Smooth muscle cell (in vitro differentiated cells): ENCODE results near the gene CPNE6. TPM values are rescaled to one million over a fixed set of nuclear protein-coding genes. Genes with fewer than 3 reads are reported as not detected.

Experiments
- DNase-seq: peaks from one replicate; lab custom pipeline; 2025; ENCODE audit not compliant: unreplicated experiment; lab: John Stamatoyannopoulos, UW
- H2AFZ ChIP-seq: fragments of 200-600 bp; sonication (generic); 2 replicates; pipeline ENCODE4 v1.6.0; 2016; ENCODE audit warnings: antibody characterized with exemption, low read depth, mild to moderate bottlenecking
- H3F3A ChIP-seq: fragments of 200-600 bp; sonication (generic); 2 replicates; pipeline ENCODE4 v1.6.0; 2017; ENCODE audit warnings: antibody characterized with exemption, low read depth
- H3K27ac ChIP-seq: fragments of 200-600 bp; sonication (generic); 2 replicates; pipeline ENCODE4 v1.5.1; 2016; ENCODE audit warnings: low read depth, mild to moderate bottlenecking
- H3K27me3 ChIP-seq: fragments of 200-600 bp; sonication (generic); 2 replicates; pipeline ENCODE4 v1.6.1; 2016; ENCODE audit warnings: low read depth, mild to moderate bottlenecking
- H3K36me3 ChIP-seq: fragments of 200-600 bp; sonication (generic); 2 replicates; pipeline ENCODE4 v1.5.1; 2016; ENCODE audit warnings: low read depth
- H3K4me1 ChIP-seq: fragments of 200-600 bp; sonication (generic); 2 replicates; pipeline ENCODE4 v1.5.1; 2016; ENCODE audit warnings: low read depth
- H3K4me2 ChIP-seq: fragments of 200-600 bp; sonication (generic); 2 replicates; pipeline ENCODE4 v1.6.0; 2016; ENCODE audit warnings: mild to moderate bottlenecking
- H3K4me3 ChIP-seq: fragments of 200-600 bp; sonication (generic); 2 replicates; pipeline ENCODE4 v1.5.1; 2016; ENCODE audit warnings: mild to moderate bottlenecking
- H3K79me2 ChIP-seq: fragments of 200-600 bp; sonication (generic); 2 replicates; pipeline ENCODE4 v1.6.0; 2016; ENCODE audit warnings: low read depth, mild to moderate bottlenecking
- H3K9ac ChIP-seq: fragments of 200-600 bp; sonication (generic); 2 replicates; pipeline ENCODE4 v1.6.0; 2016; ENCODE audit warnings: low read depth
- H3K9me3 ChIP-seq: fragments of 200-600 bp; sonication (generic); replicated peaks from 2 replicates; pipeline ENCODE4 v1.5.1; 2016; ENCODE audit warnings: low read depth
- H4K20me1 ChIP-seq: fragments of 200-600 bp; sonication (generic); 2 replicates; pipeline ENCODE4 v1.6.0; 2016; ENCODE audit warnings: low read depth
- CTCF ChIP-seq: fragments of 200-600 bp; sonication (generic); IDR thresholded peaks from 2 replicates; pipeline ENCODE4 v1.5.1; 2017; ENCODE audit warnings: borderline replicate concordance, mild to moderate bottlenecking, antibody characterized with exemption; ENCODE audit not compliant: insufficient read depth, poor library complexity, severe bottlenecking
- WGBS: methylation state at CpG from one replicate; pipeline ENCODE4 v1.1.7; 2016; ENCODE audit warnings: low lambda C conversion rate; 5-methylcytosine and 5-hydroxymethylcytosine counted together
- polyA plus RNA-seq: library from polyadenylated mRNA; unstranded; fragments of >200 nt; fragmentation: Nextera tagmentation; extraction: Ambion mirVana; gene quantifications from 2 replicates; pipeline ENCODE4 v1.2.1, GENCODE V29; 2016
- total RNA-seq: library from RNA; depleted of rRNA; stranded (reverse); fragments of >200 nt; gene quantifications from 2 replicates; pipeline ENCODE4 v1.2.3, GENCODE V29; 2014

CPNE6 gene
- total and polyA plus RNA-seq, 2 experiments from 2014 or later: not detected

DNA sequence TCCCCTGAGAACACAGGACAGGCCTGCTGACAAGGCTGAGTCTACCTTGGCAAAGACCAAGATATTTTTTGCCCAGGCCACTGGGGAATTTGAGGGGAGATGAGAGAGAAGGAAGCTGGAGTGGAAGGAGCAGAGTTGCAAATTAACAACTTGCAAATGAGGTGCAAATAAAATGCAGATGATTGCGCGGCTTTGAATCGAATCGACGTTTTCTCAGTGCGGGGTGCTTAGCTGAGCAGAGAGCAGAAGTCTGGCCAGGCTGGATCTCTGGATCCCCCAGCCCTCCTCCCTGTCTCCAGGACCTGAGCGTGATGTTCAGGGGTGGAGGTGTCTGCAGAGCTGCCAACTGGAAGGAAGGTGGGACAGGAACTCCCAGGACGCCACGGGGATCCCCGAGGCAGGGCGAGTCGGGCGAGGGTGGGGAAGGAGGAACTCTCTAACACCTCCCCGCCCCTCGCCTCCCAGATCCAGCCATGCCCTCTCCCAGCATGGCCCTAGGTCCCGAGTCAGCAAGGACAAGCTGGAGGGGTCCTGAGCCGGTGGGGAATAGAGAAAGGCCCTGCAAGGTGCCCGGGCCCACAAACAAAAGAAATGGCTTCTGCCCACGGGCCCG lies 20.1 kb upstream of the CPNE6 start:
- Histone ChIP-seq H3K36me3 (no peaks in the 10 kb centered on the region), H3K4me1 (no peaks in the 10 kb centered on the region), H2AFZ (peak overlapping the region; percentile 77), H4K20me1 (no peaks in the 10 kb centered on the region), H3K4me2 (peak overlapping the region; percentile 95), H3F3A (no peaks in the 10 kb centered on the region), H3K79me2 (no peaks in the 10 kb centered on the region), H3K9me3 (no peaks in the 10 kb centered on the region), H3K27me3 (peaks cover 21% of the 10 kb centered on the region), H3K27ac (no peak overlapping the region), H3K4me3 (peak overlapping the region; percentile 62), H3K9ac (peak overlapping the region; percentile 8)
- WGBS: 20% methylated on average over 19 of the region's 20 CpGs
- TF ChIP-seq CTCF: no peak
- no peak for DNase-seq

DNA sequence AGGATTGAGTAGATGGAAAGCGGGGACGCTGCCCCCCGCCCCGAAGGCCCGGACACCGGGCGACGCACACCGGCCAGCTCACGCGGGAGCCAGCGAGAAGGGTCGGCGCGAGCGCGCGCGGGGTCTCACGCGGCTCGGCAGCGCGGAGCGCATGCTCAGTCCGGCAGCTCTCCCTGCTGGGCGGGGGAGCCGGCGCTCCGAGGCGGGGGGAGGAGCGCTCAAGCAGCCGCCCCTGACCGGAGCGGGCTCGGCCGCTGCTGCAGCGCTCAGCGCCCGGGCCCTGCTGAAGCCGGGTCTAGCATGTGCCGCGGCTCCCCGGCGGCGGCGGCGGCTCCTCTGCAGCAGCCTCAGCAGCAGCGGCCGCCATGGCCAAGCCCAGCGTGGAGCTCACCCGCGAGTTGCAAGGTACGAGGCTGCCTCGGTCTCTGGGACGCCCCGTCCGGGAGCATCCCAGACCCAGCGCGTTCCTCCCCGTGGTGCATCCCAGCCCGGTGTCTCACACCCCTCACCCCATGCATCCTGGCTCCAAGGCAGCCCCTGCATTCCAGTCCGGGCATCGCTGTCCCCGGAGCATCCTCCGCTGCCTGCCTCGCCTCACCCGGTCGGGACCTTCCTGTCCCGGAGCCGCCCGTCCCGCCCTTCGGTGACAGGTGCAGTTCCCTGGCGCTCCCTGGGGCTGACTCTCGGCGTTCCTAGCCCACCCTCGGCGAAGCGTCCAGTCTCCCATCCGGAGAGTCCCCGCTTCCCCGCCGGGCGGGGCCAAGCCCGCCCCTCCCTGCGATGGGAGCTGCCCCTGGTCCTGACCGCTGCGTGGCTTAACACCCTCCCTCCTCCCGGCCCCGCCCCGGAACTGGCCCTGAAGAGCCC lies 19.3 kb upstream of the CPNE6 start, which contains the start of gene CARMIL3:
TSS of gene CARMIL3 (plus strand) at position 221 of the 867 bp plus-strand sequence. CDS start at position 366, 145 bp downstream.
- Histone ChIP-seq H3K4me1 (no peaks in the 10 kb centered on the region), H3K9ac (peak within 1 kb of the TSS; percentile 8), H2AFZ (peak within 1 kb of the TSS; percentile 77), H4K20me1 (no peaks in the 10 kb centered on the region), H3K4me2 (peak within 1 kb of the TSS; percentile 95), H3K36me3 (no peaks in the 10 kb centered on the region), H3K79me2 (no peaks in the 10 kb centered on the region), H3F3A (no peaks in the 10 kb centered on the region), H3K4me3 (peak within 1 kb of the TSS; percentile 62), H3K27me3 (peaks cover 21% of the 10 kb centered on the region), H3K27ac (no peak within 1 kb of the TSS), H3K9me3 (no peaks in the 10 kb centered on the region)
- DNase-seq: peak; percentile 14
- TF ChIP-seq CTCF: no peak
- WGBS: under 1% methylated on average over 70 of the region's 92 CpGs

DNA sequence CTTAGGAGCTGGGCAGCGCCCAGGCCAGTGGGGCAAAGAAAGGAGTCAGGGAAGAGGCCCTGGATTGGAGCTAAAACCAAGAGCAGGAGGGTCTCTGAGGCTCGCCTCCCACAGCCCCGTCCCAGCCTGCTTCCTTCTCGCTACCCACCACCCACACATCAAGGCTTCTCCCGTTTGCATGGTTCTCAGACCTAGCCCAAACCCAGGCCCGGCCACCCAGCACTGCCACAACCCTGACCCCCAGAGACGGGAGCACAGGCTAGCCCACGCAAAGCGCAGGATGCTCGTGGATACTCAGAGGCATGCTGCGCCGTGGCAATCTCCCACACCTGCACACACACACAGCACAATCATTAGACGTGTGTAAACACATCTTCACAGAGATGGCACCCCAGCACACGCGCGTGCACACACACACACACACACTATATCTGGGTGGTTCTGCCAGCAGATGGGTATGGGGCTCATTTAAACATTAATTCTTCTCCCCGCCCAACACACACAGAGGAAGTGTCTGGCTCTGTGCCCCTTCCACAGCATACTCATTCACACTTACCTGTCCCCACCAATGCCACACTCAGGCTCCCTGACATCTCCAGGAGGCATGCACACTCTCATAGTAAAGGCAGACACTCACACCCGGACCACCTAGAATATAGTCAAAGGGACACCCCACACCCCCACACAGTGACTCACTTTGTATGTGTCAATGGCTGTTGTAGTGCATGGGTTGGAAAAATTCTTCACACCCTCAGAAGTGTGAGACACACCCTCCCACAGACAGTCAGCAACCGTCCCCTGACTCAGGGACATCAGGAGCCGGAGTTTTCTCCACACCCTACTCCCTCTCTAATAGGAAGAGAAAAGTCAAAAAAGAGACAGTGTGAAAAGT lies 18.5 kb upstream of the CPNE6 start:
- peaks cover 21% of the 10 kb centered on the region for H3K27me3 ChIP-seq
- no peaks in the 10 kb centered on the region for H3K79me2 ChIP-seq
- H3K9me3 ChIP-seq: no peaks in the 10 kb centered on the region
- no peaks in the 10 kb centered on the region for H3K4me1 ChIP-seq
- H3K4me2 ChIP-seq: peak overlapping the region; percentile 95
- no peak for TF ChIP-seq CTCF
- 78% methylated on average over 19 of the region's 20 CpGs for WGBS
- H2AFZ ChIP-seq: no peak overlapping the region
- peak overlapping the region; percentile 62 for H3K4me3 ChIP-seq
- H3F3A ChIP-seq: no peaks in the 10 kb centered on the region
- no peaks in the 10 kb centered on the region for H3K36me3 ChIP-seq
- H3K9ac ChIP-seq: no peak overlapping the region
- H4K20me1 ChIP-seq: no peaks in the 10 kb centered on the region
- DNase-seq: no peak
- no peak overlapping the region for H3K27ac ChIP-seq
